Measurements from ENCODE around the gene JAZF1. TPM values are rescaled to one million over a fixed set of nuclear protein-coding genes. Genes with fewer than 3 reads are reported as not detected.

Gene JAZF1
- total and polyA plus RNA-seq, 9 of the 15 experiments (the other 6 are each of a cell fraction or from before 2014, with no cell fraction given): 0.04 to 0.64 (median 0.11) TPM; not detected in 3

- Histone ChIP-seq H3K36me3 (ENCODE audit: control insufficient read depth, insufficient read depth, low read length) (no peaks in the 10 kb centered on the region), H2AFZ (ENCODE audit: low read depth, low read length) (no peak overlapping the region), H3K4me2 (ENCODE audit: insufficient read depth, low read length) (no peak overlapping the region), H3K9me1 (ENCODE audit: control insufficient read depth, insufficient read depth, low read length) (no peaks in the 10 kb centered on the region), H3K9ac (ENCODE audit: insufficient read depth in 1 of 2, low read depth in 2 of 2, low read length in 2 of 2) (no peak overlapping the region), H3K27me3 (ENCODE audit: control insufficient read depth in 2 of 2, insufficient read depth in 2 of 2, low read length in 2 of 2) (peaks cover 67 to 77% of the 10 kb centered on the region in 2 experiments), H3K79me2 (ENCODE audit: control insufficient read depth, insufficient read depth, low read length) (no peaks in the 10 kb centered on the region), H3K9me3 (replicated peaks; ENCODE audit: control insufficient read depth, insufficient read depth, low read depth, low read length) (no peaks in the 10 kb centered on the region), H3K4me1 (replicated peaks in 1 of 2; ENCODE audit: control insufficient read depth in 2 of 2, insufficient read depth in 2 of 2, low read length in 2 of 2) (peaks cover 0 to 3% of the 10 kb centered on the region in 2 experiments; a peak in 1 of 5 replicates), H4K20me1 (replicated peaks; ENCODE audit: control insufficient read depth, insufficient read depth, low read length) (no peaks in the 10 kb centered on the region), H3K27ac (ENCODE audit: extremely low read depth, low read depth, low read length) (no peak overlapping the region), H3K4me3 (no peak overlapping the region)
- intact Hi-C loops (cut with micrococcal nuclease) (loop anchor here (10.0 kb wide), 1 partner anchor 56 kb away; no protein-coding TSS in a partner anchor), in situ Hi-C loops (cut with MboI) (no loop called here)
- DNase-seq (ENCODE audit: extremely low read depth in 1 of 4, low spot score in 3 of 4) (no peak), FAIRE-seq (peak; percentile 6), ATAC-seq (no peak)
- TF ChIP-seq BMI1 (IDR thresholded peaks at IDR 0.05; ENCODE audit: low read length): no peak
- no peak for TF ChIP-seq MCM3 (IDR thresholded peaks at IDR 0.05)
- no peak for TF ChIP-seq EHMT2 (IDR thresholded peaks at IDR 0.05)
- TF ChIP-seq LARP7 (IDR thresholded peaks at IDR 0.05): no peak
- TF ChIP-seq U2AF1 (optimal IDR thresholded peaks at IDR 0.05; ENCODE audit: low read depth, low read length): no peak
- no peak for TF ChIP-seq RNF2 (IDR thresholded peaks at IDR 0.05)
- TF ChIP-seq SMARCB1 (IDR thresholded peaks at IDR 0.05; ENCODE audit: insufficient read length, low read depth): no peak
- no peak for TF ChIP-seq ZNF431 (CRISPR knock-in tag; IDR thresholded peaks at IDR 0.05)
- TF ChIP-seq NONO (IDR thresholded peaks at IDR 0.05; ENCODE audit: low read depth in 2 of 2, low read length in 1 of 2): no peak
- TF ChIP-seq MXD1 (CRISPR knock-in tag; IDR thresholded peaks at IDR 0.05; ENCODE audit: borderline replicate concordance, poor library complexity, severe bottlenecking): no peak
- TF ChIP-seq, protein P1, sequence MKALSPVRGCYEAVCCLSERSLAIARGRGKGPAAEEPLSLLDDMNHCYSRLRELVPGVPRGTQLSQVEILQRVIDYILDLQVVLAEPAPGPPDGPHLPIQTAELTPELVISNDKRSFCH (CRISPR knock-in tag; IDR thresholded peaks at IDR 0.05): no peak
- TF ChIP-seq, protein P1 (tag; IDR thresholded peaks at IDR 0.05): no peak
- TF ChIP-seq, protein P2, sequence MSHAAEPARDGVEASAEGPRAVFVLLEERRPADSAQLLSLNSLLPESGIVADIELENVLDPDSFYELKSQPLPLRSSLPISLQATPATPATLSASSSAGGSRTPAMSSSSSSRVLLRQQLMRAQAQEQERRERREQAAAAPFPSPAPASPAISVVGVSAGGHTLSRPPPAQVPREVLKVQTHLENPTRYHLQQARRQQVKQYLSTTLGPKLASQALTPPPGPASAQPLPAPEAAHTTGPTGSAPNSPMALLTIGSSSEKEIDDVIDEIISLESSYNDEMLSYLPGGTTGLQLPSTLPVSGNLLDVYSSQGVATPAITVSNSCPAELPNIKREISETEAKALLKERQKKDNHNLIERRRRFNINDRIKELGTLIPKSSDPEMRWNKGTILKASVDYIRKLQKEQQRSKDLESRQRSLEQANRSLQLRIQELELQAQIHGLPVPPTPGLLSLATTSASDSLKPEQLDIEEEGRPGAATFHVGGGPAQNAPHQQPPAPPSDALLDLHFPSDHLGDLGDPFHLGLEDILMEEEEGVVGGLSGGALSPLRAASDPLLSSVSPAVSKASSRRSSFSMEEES (CRISPR knock-in tag; IDR thresholded peaks at IDR 0.05): no peak
- BruUV-seq (replicated peaks): no TSS peak
- ChIA-PET CTCF (ENCODE audit: low intra/inter-chr PET ratio) (no interaction called here), POLR2A (interaction anchor here (0.6 to 0.8 kb wide), 2 partner anchors 13 to 225 kb away, joined by 3 to 6 read pairs; no protein-coding TSS in a partner anchor)
- WGBS (ENCODE audit: insufficient coverage, low coverage, missing lambda C conversion rate): 0% methylated on average over 5 of the region's 5 CpGs
Observed at GRCh38 chr7:27870595-27870994, 310.0 kb downstream of the JAZF1 start.

Data from K562 (cell line).